ENCODE measurements around the gene MTA1. TPM values are rescaled to one million over a fixed set of nuclear protein-coding genes. Genes with fewer than 3 reads are reported as not detected.

Gene MTA1
- polyA plus RNA-seq, 2 of the 4 experiments (the other 2 are of a cell fraction), result 46.8 to 86.7 TPM

- no peak for TF ChIP-seq HES2 (IDR thresholded peaks at IDR 0.05)
- TF ChIP-seq FOXS1 (CRISPR knock-in tag; IDR thresholded peaks at IDR 0.05), result no peak
- no peak for TF ChIP-seq SMC3 (IDR thresholded peaks at IDR 0.05)
- no peak for TF ChIP-seq SREBF2 (IDR thresholded peaks at IDR 0.05)
- TF ChIP-seq MYC (IDR thresholded peaks at IDR 0.05; ENCODE audit: borderline replicate concordance, low read length), result no peak
These were observed 36.4 kb upstream of the MTA1 start (continued) for GRCh38 chr14:105383083-105383730.

DNA sequence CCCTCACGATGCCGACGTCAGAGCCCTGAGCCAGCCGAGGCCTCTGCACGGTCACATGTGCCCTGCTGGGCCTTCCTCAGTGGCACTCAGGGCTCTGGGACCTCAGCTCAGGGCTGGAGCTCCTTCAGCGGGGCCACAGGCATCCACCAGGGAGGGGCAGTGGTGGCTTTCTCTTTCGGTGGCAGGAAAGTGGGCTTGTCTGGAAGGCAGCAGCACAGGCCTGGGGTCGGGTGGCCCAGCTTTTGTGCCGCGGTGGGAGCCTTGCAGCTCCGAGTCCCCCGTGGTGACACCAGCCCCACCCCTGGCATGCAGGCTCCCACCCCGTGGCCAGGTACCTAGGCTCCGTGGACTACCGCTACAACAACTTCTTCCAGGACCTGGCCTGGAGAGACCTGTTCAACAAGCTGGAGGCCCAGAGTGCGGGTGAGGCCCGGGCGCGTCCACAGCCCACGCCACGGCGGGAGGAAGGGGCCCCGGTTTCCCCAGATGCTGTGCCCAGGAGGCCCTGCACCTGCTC, 35.5 kb upstream of the MTA1 start:
- FAIRE-seq (no peak), DNase-seq (ENCODE audit: low read depth in 1 of 2, low spot score in 1 of 2) (no peak), ATAC-seq (no peak)
- H3K4me3 ChIP-seq, result no peak overlapping the region
- H3K4me1 ChIP-seq, result no peaks in the 10 kb centered on the region
- POLR2A ChIA-PET, result no interaction called here
- no peak overlapping the region for H3K27ac ChIP-seq
- no peaks in the 10 kb centered on the region for H3K9me3 ChIP-seq
- TF ChIP-seq MYC (IDR thresholded peaks at IDR 0.05; ENCODE audit: borderline replicate concordance, low read length) (no peak), CHD2 (IDR thresholded peaks at IDR 0.05; ENCODE audit: low read length, partially characterized antibody) (no peak), BHLHE40 (IDR thresholded peaks at IDR 0.05; ENCODE audit: low read depth, low read length) (no peak), MAFK (IDR thresholded peaks at IDR 0.05; ENCODE audit: partially characterized antibody) (no peak)
- WGBS (ENCODE audit: missing lambda C conversion rate), result 94% methylated on average over 22 of the region's 23 CpGs
- H3K4me2 ChIP-seq, result no peak overlapping the region
- CTCF ChIA-PET, result interaction anchor here (1.0 to 7.5 kb wide), 3 partner anchors 11 to 181 kb away, joined by 3 to 49 read pairs (median 3); no protein-coding TSS in a partner anchor

- no peaks in the 10 kb centered on the region for H3K4me1 ChIP-seq
- WGBS (ENCODE audit: missing lambda C conversion rate), result 95% methylated on average over 23 of the region's 29 CpGs
- FAIRE-seq (no peak), ATAC-seq (no peak), DNase-seq (ENCODE audit: low read depth in 1 of 2, low spot score in 1 of 2) (no peak)
- no peak overlapping the region for H3K27ac ChIP-seq
- CTCF ChIA-PET, result interaction anchor here (1.0 to 7.5 kb wide), 2 partner anchors 10 to 15 kb away, joined by 3 to 49 read pairs; no protein-coding TSS in a partner anchor
- H3K4me3 ChIP-seq, result no peak overlapping the region
- H3K9me3 ChIP-seq, result no peaks in the 10 kb centered on the region
- TF ChIP-seq, protein P1, sequence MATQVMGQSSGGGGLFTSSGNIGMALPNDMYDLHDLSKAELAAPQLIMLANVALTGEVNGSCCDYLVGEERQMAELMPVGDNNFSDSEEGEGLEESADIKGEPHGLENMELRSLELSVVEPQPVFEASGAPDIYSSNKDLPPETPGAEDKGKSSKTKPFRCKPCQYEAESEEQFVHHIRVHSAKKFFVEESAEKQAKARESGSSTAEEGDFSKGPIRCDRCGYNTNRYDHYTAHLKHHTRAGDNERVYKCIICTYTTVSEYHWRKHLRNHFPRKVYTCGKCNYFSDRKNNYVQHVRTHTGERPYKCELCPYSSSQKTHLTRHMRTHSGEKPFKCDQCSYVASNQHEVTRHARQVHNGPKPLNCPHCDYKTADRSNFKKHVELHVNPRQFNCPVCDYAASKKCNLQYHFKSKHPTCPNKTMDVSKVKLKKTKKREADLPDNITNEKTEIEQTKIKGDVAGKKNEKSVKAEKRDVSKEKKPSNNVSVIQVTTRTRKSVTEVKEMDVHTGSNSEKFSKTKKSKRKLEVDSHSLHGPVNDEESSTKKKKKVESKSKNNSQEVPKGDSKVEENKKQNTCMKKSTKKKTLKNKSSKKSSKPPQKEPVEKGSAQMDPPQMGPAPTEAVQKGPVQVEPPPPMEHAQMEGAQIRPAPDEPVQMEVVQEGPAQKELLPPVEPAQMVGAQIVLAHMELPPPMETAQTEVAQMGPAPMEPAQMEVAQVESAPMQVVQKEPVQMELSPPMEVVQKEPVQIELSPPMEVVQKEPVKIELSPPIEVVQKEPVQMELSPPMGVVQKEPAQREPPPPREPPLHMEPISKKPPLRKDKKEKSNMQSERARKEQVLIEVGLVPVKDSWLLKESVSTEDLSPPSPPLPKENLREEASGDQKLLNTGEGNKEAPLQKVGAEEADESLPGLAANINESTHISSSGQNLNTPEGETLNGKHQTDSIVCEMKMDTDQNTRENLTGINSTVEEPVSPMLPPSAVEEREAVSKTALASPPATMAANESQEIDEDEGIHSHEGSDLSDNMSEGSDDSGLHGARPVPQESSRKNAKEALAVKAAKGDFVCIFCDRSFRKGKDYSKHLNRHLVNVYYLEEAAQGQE (IDR thresholded peaks at IDR 0.05), result no peak
- TF ChIP-seq EHMT2 (IDR thresholded peaks at IDR 0.05; ENCODE audit: low read depth) (no peak), SREBF2 (IDR thresholded peaks at IDR 0.05) (no peak), PHF8 (IDR thresholded peaks at IDR 0.05; ENCODE audit: borderline replicate concordance, low read depth) (no peak), RFX5 (IDR thresholded peaks at IDR 0.05) (no peak), RCOR1 (IDR thresholded peaks at IDR 0.05; ENCODE audit: low read depth, low read length) (no peak), RARB (CRISPR knock-in tag; IDR thresholded peaks at IDR 0.05) (no peak), ELK1 (IDR thresholded peaks at IDR 0.05; ENCODE audit: low read depth, low read length) (no peak), HES2 (IDR thresholded peaks at IDR 0.05) (no peak)
- TF ChIP-seq, protein P2, sequence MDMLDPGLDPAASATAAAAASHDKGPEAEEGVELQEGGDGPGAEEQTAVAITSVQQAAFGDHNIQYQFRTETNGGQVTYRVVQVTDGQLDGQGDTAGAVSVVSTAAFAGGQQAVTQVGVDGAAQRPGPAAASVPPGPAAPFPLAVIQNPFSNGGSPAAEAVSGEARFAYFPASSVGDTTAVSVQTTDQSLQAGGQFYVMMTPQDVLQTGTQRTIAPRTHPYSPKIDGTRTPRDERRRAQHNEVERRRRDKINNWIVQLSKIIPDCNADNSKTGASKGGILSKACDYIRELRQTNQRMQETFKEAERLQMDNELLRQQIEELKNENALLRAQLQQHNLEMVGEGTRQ (IDR thresholded peaks at IDR 0.05), result no peak
- TF ChIP-seq, protein P3, sequence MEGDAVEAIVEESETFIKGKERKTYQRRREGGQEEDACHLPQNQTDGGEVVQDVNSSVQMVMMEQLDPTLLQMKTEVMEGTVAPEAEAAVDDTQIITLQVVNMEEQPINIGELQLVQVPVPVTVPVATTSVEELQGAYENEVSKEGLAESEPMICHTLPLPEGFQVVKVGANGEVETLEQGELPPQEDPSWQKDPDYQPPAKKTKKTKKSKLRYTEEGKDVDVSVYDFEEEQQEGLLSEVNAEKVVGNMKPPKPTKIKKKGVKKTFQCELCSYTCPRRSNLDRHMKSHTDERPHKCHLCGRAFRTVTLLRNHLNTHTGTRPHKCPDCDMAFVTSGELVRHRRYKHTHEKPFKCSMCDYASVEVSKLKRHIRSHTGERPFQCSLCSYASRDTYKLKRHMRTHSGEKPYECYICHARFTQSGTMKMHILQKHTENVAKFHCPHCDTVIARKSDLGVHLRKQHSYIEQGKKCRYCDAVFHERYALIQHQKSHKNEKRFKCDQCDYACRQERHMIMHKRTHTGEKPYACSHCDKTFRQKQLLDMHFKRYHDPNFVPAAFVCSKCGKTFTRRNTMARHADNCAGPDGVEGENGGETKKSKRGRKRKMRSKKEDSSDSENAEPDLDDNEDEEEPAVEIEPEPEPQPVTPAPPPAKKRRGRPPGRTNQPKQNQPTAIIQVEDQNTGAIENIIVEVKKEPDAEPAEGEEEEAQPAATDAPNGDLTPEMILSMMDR (IDR thresholded peaks at IDR 0.05), result no peak
- TF ChIP-seq, protein P4, sequence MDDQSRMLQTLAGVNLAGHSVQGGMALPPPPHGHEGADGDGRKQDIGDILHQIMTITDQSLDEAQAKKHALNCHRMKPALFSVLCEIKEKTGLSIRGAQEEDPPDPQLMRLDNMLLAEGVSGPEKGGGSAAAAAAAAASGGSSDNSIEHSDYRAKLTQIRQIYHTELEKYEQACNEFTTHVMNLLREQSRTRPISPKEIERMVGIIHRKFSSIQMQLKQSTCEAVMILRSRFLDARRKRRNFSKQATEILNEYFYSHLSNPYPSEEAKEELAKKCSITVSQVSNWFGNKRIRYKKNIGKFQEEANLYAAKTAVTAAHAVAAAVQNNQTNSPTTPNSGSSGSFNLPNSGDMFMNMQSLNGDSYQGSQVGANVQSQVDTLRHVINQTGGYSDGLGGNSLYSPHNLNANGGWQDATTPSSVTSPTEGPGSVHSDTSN (IDR thresholded peaks at IDR 0.05), result no peak
- POLR2A ChIA-PET, result no interaction called here
- no peak overlapping the region for H3K4me2 ChIP-seq
These were observed 34.9 kb upstream of the MTA1 start for GRCh38 chr14:105384605-105385321.
